GM19099 (cell line): Measurements from ENCODE around the gene ARCN1.

Source experiments
- POLR2A ChIP-seq: IDR thresholded peaks from 3 replicates; pipeline ENCODE4 v1.6.1; 2011; ENCODE audit warnings: low read depth; ENCODE audit not compliant: insufficient read length; ENCODE audit errors: extremely low read depth

Gene ARCN1

GRCh38 chr11:118650366-118650765 lies 78.2 kb downstream of the ARCN1 start:
- no peak for TF ChIP-seq POLR2A

- TF ChIP-seq POLR2A, result no peak
Measured at GRCh38 chr11:118651820-118652219, 79.6 kb downstream of the ARCN1 start.
